Endodermal cell (in vitro differentiated cells): ENCODE results near the gene ADPRS. TPM values are rescaled to one million over a fixed set of nuclear protein-coding genes. Genes with fewer than 3 reads are reported as not detected.

ENCODE experiments used
- DNase-seq: peaks from one replicate; pipeline ENCODE4 v3.0.0-alpha.2; 2017
- H3K27ac ChIP-seq: 2 replicates; pipeline ENCODE4 v1.5.1; 2013; ENCODE audit warnings: mild to moderate bottlenecking, low read depth, low read length, moderate library complexity
- H3K27me3 ChIP-seq: 2 replicates; pipeline ENCODE4 v1.6.1; 2013; ENCODE audit warnings: mild to moderate bottlenecking, low read length, moderate library complexity; ENCODE audit not compliant: insufficient read depth, control insufficient read depth, poor library complexity, severe bottlenecking
- H3K36me3 ChIP-seq: 2 replicates; pipeline ENCODE4 v1.7.0; 2013; ENCODE audit warnings: mild to moderate bottlenecking, low read length, moderate library complexity; ENCODE audit not compliant: control insufficient read depth, insufficient read depth
- H3K4me1 ChIP-seq: one replicate; pipeline ENCODE4 v1.7.0; 2013; ENCODE audit warnings: low read length; ENCODE audit not compliant: control insufficient read depth, insufficient read depth
- H3K4me3 ChIP-seq: 2 replicates; pipeline ENCODE4 v1.5.1; 2013; ENCODE audit warnings: mild to moderate bottlenecking, low read length, moderate library complexity
- H3K9ac ChIP-seq: 2 replicates; pipeline ENCODE4 v1.6.1; 2013; ENCODE audit warnings: mild to moderate bottlenecking, low read length, moderate library complexity; ENCODE audit not compliant: poor library complexity, severe bottlenecking; ENCODE audit errors: extremely low read depth
- H3K9me3 ChIP-seq: 2 replicates; pipeline ENCODE4 v1.6.1; 2013; ENCODE audit warnings: mild to moderate bottlenecking, low read length, moderate library complexity; ENCODE audit not compliant: control insufficient read depth
- H3K27ac Mint-ChIP-seq: 2 replicates; pipeline ENCODE4 v1.8.0; 2020; ENCODE audit warnings: mixed read lengths
- H3K27me3 Mint-ChIP-seq: 2 replicates; pipeline ENCODE4 v1.8.0; 2021; ENCODE audit warnings: mild to moderate bottlenecking, mixed read lengths; ENCODE audit not compliant: insufficient read depth
- H3K36me3 Mint-ChIP-seq: 2 replicates; pipeline ENCODE4 v1.8.0; 2020; ENCODE audit warnings: low read depth, mixed read lengths
- H3K4me1 Mint-ChIP-seq: 2 replicates; pipeline ENCODE4 v1.8.0; 2020; ENCODE audit warnings: mixed read lengths
- H3K4me3 Mint-ChIP-seq: 2 replicates; pipeline ENCODE4 v1.8.0; 2020; ENCODE audit warnings: mild to moderate bottlenecking, moderate library complexity, mixed read lengths
- H3K9me3 Mint-ChIP-seq: 2 replicates; pipeline ENCODE4 v1.8.0; 2020; ENCODE audit warnings: mild to moderate bottlenecking, mixed read lengths
- CTCF ChIP-seq: fragments of 200-600 bp; sonication (generic); conservative IDR thresholded peaks from 2 replicates; pipeline ENCODE4 v1.5.0; 2021; ENCODE audit warnings: antibody characterized with exemption, mild to moderate bottlenecking
- WGBS, 2 experiments: methylation state at CpG; one replicate each; pipeline versions ENCODE4 v1.1.5 to v1.1.7; 2013; ENCODE audit warnings: missing lambda C conversion rate in 2 of 2, mixed read lengths in 1 of 2; ENCODE audit not compliant: insufficient coverage in 1 of 2, insufficient read length in 1 of 2; 5-methylcytosine and 5-hydroxymethylcytosine counted together
- total RNA-seq, 2 donors: library from RNA; stranded (reverse); fragmentation: NEBNext Ultra II Directional in 1 of 2; extraction: Animal tissue kit (Norgen Biotek cat#: 25700) in 1 of 2; gene quantifications; 2 replicates in 1 of 2; 3 replicates in 1 of 2; pipeline ENCODE4 v1.2.1, GENCODE V29; 2021

The ADPRS gene
- total RNA-seq, 2 donors from 2014 or later: 22.1 to 25.3 TPM

DNA sequence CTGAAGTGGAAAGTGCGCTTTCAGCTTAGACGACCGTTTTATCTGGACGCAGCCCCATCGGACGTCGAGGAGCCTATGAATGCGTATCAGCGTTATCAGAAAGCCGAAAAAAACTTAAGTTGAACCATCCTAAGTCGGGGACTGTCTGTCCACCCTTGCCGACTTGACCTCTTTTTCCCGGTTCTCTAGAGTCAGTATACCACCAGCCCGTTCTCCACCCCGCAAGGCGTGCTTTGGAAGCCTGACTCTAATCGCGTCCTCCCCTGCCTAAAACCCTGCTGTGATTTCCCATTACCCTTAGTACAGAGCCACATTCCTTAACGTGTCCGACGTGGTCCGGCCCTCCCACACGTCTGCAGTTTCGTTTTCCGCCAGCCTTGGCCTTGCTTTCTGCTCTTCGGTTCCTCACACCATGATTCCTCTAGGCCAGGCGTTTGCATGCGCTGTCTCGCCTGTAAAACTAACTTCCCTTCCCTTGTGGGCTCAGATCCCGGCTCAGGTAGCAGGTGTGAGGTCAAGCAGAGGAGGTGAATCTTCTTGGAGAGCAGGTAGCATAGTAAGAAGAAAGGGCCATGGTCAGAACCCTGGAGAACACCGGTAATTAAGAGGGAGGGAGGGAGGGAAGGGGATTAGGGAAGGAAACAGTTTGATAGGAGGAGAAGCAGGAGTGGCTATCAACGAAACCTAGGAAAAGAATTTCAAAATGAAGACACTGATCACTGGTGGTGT is 865 bp downstream of the ADPRS start:
- no peak for TF ChIP-seq CTCF
- Mint-ChIP-seq H3K27ac (peak overlapping the region; percentile 92), H3K4me1 (peaks cover 11% of the 10 kb centered on the region), H3K36me3 (peaks cover 23% of the 10 kb centered on the region), H3K4me3 (peak overlapping the region; percentile 72), H3K9me3 (no peaks in the 10 kb centered on the region), H3K27me3 (peaks cover 6% of the 10 kb centered on the region)
- Histone ChIP-seq H3K4me1 (no peaks in the 10 kb centered on the region), H3K36me3 (peaks cover 42% of the 10 kb centered on the region), H3K27ac (peak overlapping the region; percentile 67), H3K9me3 (no peaks in the 10 kb centered on the region), H3K27me3 (no peaks in the 10 kb centered on the region), H3K4me3 (peak overlapping the region; percentile 90), H3K9ac (peak overlapping the region; percentile 76)
- DNase-seq: peak; percentile 73
- WGBS, 2 experiments: 11 to 13% methylated on average over 31 to 32 of the region's 32 CpGs

GRCh38 chr1:36091141-36091540 is 2.4 kb downstream of the ADPRS start:
- H3K36me3 Mint-ChIP-seq: peaks cover 31% of the 10 kb centered on the region
- Histone ChIP-seq H3K27me3 (no peaks in the 10 kb centered on the region), H3K9ac (no peak overlapping the region), H3K27ac (no peak overlapping the region), H3K4me3 (no peak overlapping the region), H3K4me1 (no peaks in the 10 kb centered on the region), H3K36me3 (peaks cover 49% of the 10 kb centered on the region), H3K9me3 (no peaks in the 10 kb centered on the region)
- no peak overlapping the region for H3K27ac Mint-ChIP-seq
- peaks cover 2% of the 10 kb centered on the region for H3K27me3 Mint-ChIP-seq
- H3K4me3 Mint-ChIP-seq: peak overlapping the region; percentile 8
- no peak for TF ChIP-seq CTCF
- peaks cover 11% of the 10 kb centered on the region for H3K4me1 Mint-ChIP-seq
- WGBS, 2 experiments: 92 to 93% methylated on average over 3 to 4 of the region's 4 CpGs
- no peak for DNase-seq
- H3K9me3 Mint-ChIP-seq: no peaks in the 10 kb centered on the region

GRCh38 chr1:36091698-36092097 is 3.0 kb downstream of the ADPRS start:
- Histone ChIP-seq H3K27ac (no peak overlapping the region), H3K4me3 (no peak overlapping the region), H3K9ac (no peak overlapping the region), H3K9me3 (no peaks in the 10 kb centered on the region), H3K4me1 (no peaks in the 10 kb centered on the region), H3K36me3 (peaks cover 49% of the 10 kb centered on the region), H3K27me3 (no peaks in the 10 kb centered on the region)
- DNase-seq: no peak
- Mint-ChIP-seq H3K4me3 (peak overlapping the region; percentile 8), H3K36me3 (peaks cover 31% of the 10 kb centered on the region), H3K27me3 (no peaks in the 10 kb centered on the region), H3K4me1 (peaks cover 11% of the 10 kb centered on the region), H3K9me3 (no peaks in the 10 kb centered on the region), H3K27ac (no peak overlapping the region)
- TF ChIP-seq CTCF: no peak
- whole genome bisulfite sequencing, 2 experiments: 93 to 94% methylated on average over 6 to 13 of the region's 13 CpGs
